Uterus (tissue), 2 donors: Measurements from ENCODE around the gene C2CD2L.

Experiments
- CTCF ChIP-seq, 4 experiments: fragments of 200-600 bp in 2 of 4; fragments of 450-650 bp in 2 of 4; sonication (generic) in 2 of 4; IDR thresholded peaks; one replicate each; pipeline ENCODE4 v1.5.1; 2016 to 2019; ENCODE audit warnings: antibody characterized with exemption in 4 of 4, mild to moderate bottlenecking in 2 of 4, moderate library complexity in 1 of 4
- POLR2A ChIP-seq, 2 donors: fragments of 450-650 bp; IDR thresholded peaks; one replicate each; pipeline ENCODE4 v1.6.1; 2016; ENCODE audit warnings: antibody characterized with exemption in 2 of 2, mild to moderate bottlenecking in 1 of 2, moderate library complexity in 1 of 2

DNA sequence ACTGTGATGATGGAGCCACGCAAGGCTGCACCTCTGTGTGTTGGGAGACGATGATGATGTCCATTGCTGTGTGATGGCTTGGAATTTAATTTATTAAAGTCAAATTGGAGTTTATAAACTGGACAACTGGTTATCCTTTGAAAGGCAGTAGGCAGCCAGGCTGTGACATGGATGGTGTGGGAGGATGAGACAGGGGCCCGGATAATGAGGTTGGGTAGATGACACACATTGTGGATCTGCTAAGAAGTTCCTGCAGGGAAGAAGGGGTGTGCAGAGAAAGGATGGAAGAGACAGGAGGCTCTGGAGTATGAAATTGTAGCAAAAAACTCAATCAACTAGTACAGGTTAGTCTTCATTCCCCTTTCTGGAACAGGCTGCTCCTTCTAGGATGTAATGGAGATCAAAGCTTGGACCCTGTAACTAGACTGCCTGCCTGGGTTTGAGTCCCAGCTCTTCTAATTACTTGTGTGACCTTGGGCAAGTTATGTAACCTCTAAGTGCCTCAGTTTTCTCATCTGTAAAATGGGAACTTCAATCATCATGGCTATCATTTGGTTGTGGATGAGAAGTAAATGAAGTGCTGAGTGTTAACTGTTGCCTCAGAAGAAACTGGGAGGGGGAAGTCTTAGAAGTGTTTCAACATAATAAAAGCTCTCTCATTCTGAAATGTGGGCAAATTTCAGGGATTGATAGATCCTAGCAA, 10.0 kb downstream of the C2CD2L start:
- TF ChIP-seq CTCF (IDR thresholded peaks at IDR 0.05) (no peak), POLR2A (IDR thresholded peaks at IDR 0.05) (no peak)
